H1 (cell line): ENCODE results near the gene APMAP. TPM values are rescaled to one million over a fixed set of nuclear protein-coding genes. Genes with fewer than 3 reads are reported as not detected.

Experiments
- BACH1 ChIP-seq: IDR thresholded peaks from 2 replicates; pipeline ENCODE4 v1.6.1; 2012; ENCODE audit warnings: low read length, improper control_type of control experiment
- JUN ChIP-seq: IDR thresholded peaks from 2 replicates; pipeline ENCODE4 v1.6.1; 2011; ENCODE audit warnings: low read depth, mild to moderate bottlenecking, improper control_type of control experiment, low read length
- JUND ChIP-seq: IDR thresholded peaks from 2 replicates; pipeline ENCODE4 v1.6.1; 2011; ENCODE audit warnings: mild to moderate bottlenecking, improper control_type of control experiment, low read length
- PHF8 ChIP-seq: fragments of 200-600 bp; sonication (generic); conservative IDR thresholded peaks from 2 replicates; pipeline ENCODE4 v1.7.1; 2012; ENCODE audit warnings: low read depth, mild to moderate bottlenecking, inconsistent platforms, low read length, moderate library complexity
- RAD21 ChIP-seq, 2 experiments: IDR thresholded peaks in 1 of 2; conservative IDR thresholded peaks in 1 of 2; 2 replicates each; pipeline ENCODE4 v1.6.1; 2011; ENCODE audit warnings: low read depth in 2 of 2, low read length in 2 of 2, improper control_type of control experiment in 1 of 2, inconsistent platforms in 1 of 2, mild to moderate bottlenecking in 1 of 2, moderate library complexity in 1 of 2
- RBBP5 ChIP-seq: IDR thresholded peaks from 2 replicates; pipeline ENCODE4 v1.7.1; 2012; ENCODE audit warnings: low read depth, mild to moderate bottlenecking, inconsistent platforms, low read length, moderate library complexity, borderline replicate concordance
- RFX5 ChIP-seq: IDR thresholded peaks from 2 replicates; pipeline ENCODE4 v1.6.1; 2011; ENCODE audit warnings: low read depth, low read length, improper control_type of control experiment, borderline replicate concordance
- SRF ChIP-seq: IDR thresholded peaks from 2 replicates; pipeline ENCODE4 v1.6.1; 2011; ENCODE audit warnings: mild to moderate bottlenecking, low read depth, low read length, moderate library complexity
- polyA plus RNA-seq, 7 experiments: library from polyadenylated mRNA; depleted of rRNA in 3 of 7; stranded (reverse) in 5 of 7; unstranded in 2 of 7; fragments of >200 nt in 5 of 7; fragments of 200-250 nt in 2 of 7; gene quantifications; 1 replicate in 5 of 7; 2 replicates in 1 of 7; 4 replicates in 1 of 7; pipeline versions ENCODE4 v1.2.1 to v1.2.3, GENCODE V29; 2011 to 2013; ENCODE audit warnings: missing spikeins in 2 of 7, mixed read lengths in 2 of 7
- total RNA-seq: library from RNA; stranded (reverse); fragmentation: NEBNext Ultra II Directional; extraction: Animal tissue kit (Norgen Biotek cat#: 25700); gene quantifications from 2 replicates; pipeline ENCODE4 v1.2.1, GENCODE V29; 2021

APMAP gene
- total and polyA plus RNA-seq, 2 of the 8 experiments (the other 6 are each of a cell fraction or from before 2014, with no cell fraction given), result 31.3 to 66.0 TPM

- no peak for TF ChIP-seq RFX5
- TF ChIP-seq JUND, result no peak
- no peak for TF ChIP-seq SRF
- no peak for TF ChIP-seq PHF8
- no peak for TF ChIP-seq RBBP5
- TF ChIP-seq JUN, result no peak
- TF ChIP-seq RAD21 (IDR thresholded peaks at IDR 0.05 in 1 of 2, conservative IDR thresholded peaks at IDR 0.05 in 1 of 2; ENCODE audit: low read depth in 2 of 2, low read length in 2 of 2), result no peak
- TF ChIP-seq BACH1, result no peak
- TF ChIP-seq, all 59 proteins: peak for 0
Observed at GRCh38 chr20:25020901-25021301, 28.4 kb upstream of the APMAP start (continued).
